ENCODE measurements around the gene ITGA3. TPM values are rescaled to one million over a fixed set of nuclear protein-coding genes. Genes with fewer than 3 reads are reported as not detected.

ITGA3 gene
- total and polyA plus RNA-seq, 2 of the 13 experiments (the other 11 are each of a cell fraction or from before 2014, with no cell fraction given), result 0.48 to 0.69 TPM

- TF ChIP-seq ZNF138 (CRISPR knock-in tag; IDR thresholded peaks at IDR 0.05; ENCODE audit: low read depth) (0 out of 2 replicates have a peak, but pooled peaks have one; percentile 31), ZNF101 (CRISPR knock-in tag; IDR thresholded peaks at IDR 0.05; ENCODE audit: borderline replicate concordance, low read depth) (no peak), BRD4 (CRISPR knock-in tag; IDR thresholded peaks at IDR 0.05) (peak; percentile 79; the same call in 1 of the 2 replicates), ZNF34 (CRISPR knock-in tag; IDR thresholded peaks at IDR 0.05; ENCODE audit: borderline replicate concordance) (no peak), CREB3 (CRISPR knock-in tag; IDR thresholded peaks at IDR 0.05) (no peak), PCBP1 (IDR thresholded peaks at IDR 0.05; ENCODE audit: borderline replicate concordance, low read depth, low read length) (0 out of 2 replicates have a peak, but pooled peaks have one; percentile 35), JUND (CRISPR knock-in tag; IDR thresholded peaks at IDR 0.05) (no peak), ZGPAT (CRISPR knock-in tag; IDR thresholded peaks at IDR 0.05) (no peak), PLRG1 (conservative IDR thresholded peaks at IDR 0.05) (no peak), ZNF512 (CRISPR knock-in tag; IDR thresholded peaks at IDR 0.05) (no peak), ZNF30 (CRISPR knock-in tag; IDR thresholded peaks at IDR 0.05) (no peak), POLR2G (IDR thresholded peaks at IDR 0.05; ENCODE audit: low read depth, low read length) (no peak), ATM (IDR thresholded peaks at IDR 0.05; ENCODE audit: borderline replicate concordance) (no peak), RELA (CRISPR knock-in tag; IDR thresholded peaks at IDR 0.05) (no peak), FOSL2 (CRISPR knock-in tag; IDR thresholded peaks at IDR 0.05) (no peak), KMT2B (CRISPR knock-in tag; IDR thresholded peaks at IDR 0.05) (no peak), ZNF570 (CRISPR knock-in tag; IDR thresholded peaks at IDR 0.05; ENCODE audit: borderline replicate concordance) (no peak), ZBTB21 (CRISPR knock-in tag; IDR thresholded peaks at IDR 0.05) (no peak), PAF1 (CRISPR knock-in tag; IDR thresholded peaks at IDR 0.05) (no peak), ZNF652 (CRISPR knock-in tag; IDR thresholded peaks at IDR 0.05; ENCODE audit: borderline replicate concordance, low read depth) (no peak; the same call in none of the 2 replicates), SMAD9 (CRISPR knock-in tag; IDR thresholded peaks at IDR 0.05) (no peak), ATRX (CRISPR knock-in tag; IDR thresholded peaks at IDR 0.05; ENCODE audit: borderline replicate concordance) (no peak), MYPOP (CRISPR knock-in tag; IDR thresholded peaks at IDR 0.05) (no peak), ELF4 (CRISPR knock-in tag; IDR thresholded peaks at IDR 0.05; ENCODE audit: borderline replicate concordance) (no peak), CAMTA2 (CRISPR knock-in tag; IDR thresholded peaks at IDR 0.05; ENCODE audit: borderline replicate concordance) (no peak), NFKB2 (CRISPR knock-in tag; IDR thresholded peaks at IDR 0.05; ENCODE audit: borderline replicate concordance) (no peak), BHLHE40 (IDR thresholded peaks at IDR 0.05; ENCODE audit: low read length) (peak; percentile 27; the same call in 1 of the 2 replicates)
Measured at GRCh38 chr17:50101346-50102163, 45.6 kb downstream of the ITGA3 start (continued).
